HG02938 (cell line): ENCODE results near the gene CHCT1.
"Not testable (repeated sequence)": the region's sequence is repeated elsewhere in the genome, so short reads cannot be mapped to it uniquely, and the experiment has no call there.

Experiments
- ATAC-seq: cut with Tn5 transposase; IDR thresholded peaks from one replicate; pipeline ENCODE4 v1.9.1; 2021; ENCODE audit warnings: mild to moderate bottlenecking, moderate library complexity; ENCODE audit not compliant: unreplicated experiment

Gene CHCT1

DNA sequence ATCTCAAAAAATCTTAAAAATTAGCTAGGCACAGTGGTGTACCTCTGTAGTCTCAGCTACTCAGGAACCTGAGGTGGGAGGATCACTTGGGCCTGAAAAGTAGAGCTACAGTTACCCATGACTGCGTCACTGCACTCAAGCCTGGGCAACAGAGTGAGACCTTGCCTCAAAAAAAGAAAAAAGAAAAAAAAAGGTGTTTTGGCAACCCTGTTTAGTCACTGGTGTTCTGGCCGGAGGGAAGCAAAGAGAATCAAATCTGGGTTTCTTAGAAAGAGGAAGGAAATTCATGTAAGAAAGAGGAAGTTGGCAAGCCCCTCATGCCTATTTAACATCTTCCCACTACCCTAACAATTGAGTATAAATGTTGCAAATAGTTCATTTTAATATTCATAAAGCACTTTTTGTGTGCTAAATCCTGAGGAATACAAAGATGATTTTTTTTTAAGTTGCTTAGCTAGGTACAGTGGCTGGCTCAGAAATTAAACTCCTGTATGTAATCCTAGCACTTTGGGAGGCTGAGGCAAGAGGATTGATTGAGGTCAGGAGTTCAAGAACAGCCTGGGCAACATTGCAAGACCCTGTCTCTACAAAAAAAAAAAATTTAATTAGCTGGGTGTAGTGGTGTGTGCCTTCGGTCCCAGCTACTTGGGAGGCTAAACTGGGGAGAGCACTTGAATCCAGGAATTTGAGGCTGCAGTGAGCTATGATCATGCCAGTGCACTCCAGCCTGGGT, 23.9 kb upstream of the CHCT1 start:
- ATAC-seq = no peak

DNA sequence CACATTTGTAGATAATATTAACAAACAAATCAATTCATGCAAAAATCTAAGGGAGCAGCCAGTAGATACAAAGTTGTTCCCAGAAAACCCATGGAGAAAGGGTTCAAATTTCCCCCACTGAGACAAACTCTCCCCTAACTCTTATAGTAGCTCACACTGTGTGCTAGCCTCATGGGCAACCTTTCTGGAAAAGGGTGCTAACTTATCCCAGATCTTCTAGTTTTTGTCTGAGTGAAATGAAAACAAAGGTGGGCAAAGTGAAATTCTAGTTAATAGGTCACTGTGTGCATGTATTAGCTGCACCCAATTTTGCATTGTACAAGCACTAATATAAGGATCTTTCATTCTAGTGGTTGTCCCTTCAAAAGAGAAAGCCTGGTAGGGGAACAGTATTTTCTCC, 20.5 kb upstream of the CHCT1 start:
- ATAC-seq = no peak

DNA sequence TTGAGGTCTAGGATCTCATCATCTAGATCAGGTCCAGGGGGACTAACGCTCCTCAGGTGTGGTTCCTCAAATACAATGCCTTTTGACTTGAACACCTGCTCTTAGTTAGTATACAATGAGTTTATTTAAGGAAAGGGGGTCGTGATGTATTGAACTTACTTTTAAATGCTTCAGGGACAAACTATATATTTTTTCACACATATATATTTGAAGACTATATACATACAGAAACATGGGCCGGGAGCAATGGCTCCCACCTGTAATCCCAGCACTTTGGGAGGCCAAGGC, 18.8 kb upstream of the CHCT1 start:
- no peak for ATAC-seq

- no peak for ATAC-seq
Measured at GRCh38 chr17:60403962-60404361, 18.3 kb upstream of the CHCT1 start.

GRCh38 chr17:60406887-60407286, 15.4 kb upstream of the CHCT1 start:
- ATAC-seq = no peak

DNA sequence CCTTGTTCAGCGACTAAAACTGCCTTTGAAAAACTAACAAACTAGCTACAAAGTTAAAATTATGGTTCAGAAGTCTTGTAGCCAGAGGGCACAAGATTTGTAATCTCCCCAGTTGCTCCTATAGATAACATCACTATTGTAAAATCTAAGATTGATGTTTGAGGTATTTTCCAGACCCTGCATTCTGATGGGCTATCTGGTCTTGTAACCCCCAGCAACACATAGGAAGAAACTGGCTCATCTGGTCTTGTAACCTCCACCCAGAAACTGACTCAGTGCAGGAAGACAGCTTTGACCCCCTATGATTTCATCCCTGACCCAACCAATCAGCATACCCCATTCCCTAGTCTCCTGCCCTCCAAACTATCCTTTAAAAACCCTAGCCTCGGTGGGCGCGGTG, 12.3 kb upstream of the CHCT1 start:
- no peak for ATAC-seq

GRCh38 chr17:60412701-60413100, 9.6 kb upstream of the CHCT1 start:
- ATAC-seq = no peak

DNA sequence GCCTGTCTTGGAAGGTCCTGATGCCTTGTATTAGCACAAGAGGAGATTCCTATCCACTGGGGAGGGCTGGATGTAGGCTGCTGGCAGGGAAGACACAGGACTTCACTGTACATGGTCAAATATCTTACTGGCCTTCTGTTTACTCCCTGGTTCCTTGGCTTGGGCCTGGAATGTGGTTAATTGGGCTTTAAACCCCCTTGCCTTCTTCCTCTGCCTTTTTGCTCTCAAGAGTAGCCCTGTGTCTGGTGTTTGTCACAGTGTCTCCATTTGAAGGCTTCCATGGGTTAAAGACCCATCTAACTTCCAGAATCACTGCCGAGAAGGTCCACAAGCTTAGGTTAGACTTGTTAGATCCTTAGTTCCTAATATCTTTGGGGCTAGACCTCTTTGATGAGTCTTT, 7.1 kb upstream of the CHCT1 start:
- no peak for ATAC-seq

DNA sequence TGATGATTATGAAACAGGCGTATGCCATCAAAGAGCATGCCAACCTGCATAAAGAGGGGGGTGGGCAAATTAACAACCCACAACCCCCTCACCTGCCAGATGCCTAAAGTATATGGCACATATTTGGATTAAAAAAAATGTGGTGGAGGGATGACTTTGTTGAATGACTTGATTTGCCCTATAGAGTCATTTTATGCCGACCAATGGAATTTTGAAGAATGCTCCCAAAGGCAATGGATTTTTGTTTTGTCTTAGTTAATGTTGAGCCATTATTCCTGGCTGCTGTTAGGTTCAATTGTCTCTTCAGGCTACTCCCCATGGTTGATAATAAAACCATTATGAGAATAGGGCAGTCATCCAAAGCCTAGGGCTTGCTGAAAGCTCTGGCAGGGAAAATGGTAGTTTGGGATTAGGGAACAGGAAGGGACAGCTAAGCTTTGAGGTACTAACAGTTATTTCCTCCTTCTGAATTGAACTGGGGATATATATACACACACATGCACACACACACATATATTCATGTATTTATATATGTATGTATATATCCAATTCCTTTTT, 5.8 kb upstream of the CHCT1 start:
- ATAC-seq = no peak

DNA sequence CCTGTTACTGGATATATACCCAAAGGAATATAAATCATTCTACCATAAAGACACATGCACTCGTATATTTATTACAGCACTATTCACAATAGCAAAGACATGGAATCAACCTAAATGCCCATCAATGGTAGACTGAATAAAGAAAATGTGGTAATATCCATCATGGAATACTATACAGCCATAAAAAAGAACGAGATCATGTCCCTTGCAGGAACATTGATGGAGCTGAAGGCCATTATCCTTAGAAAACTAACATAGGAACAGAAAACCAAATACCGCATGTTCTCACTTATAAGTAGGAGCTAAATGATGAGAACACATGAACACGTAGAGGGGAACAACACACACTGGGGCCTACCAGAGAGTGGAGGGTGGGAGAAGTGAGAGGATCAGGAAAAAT, 3.3 kb upstream of the CHCT1 start:
- ATAC-seq = not testable (repeated sequence)

GRCh38 chr17:60419875-60420274, 2.4 kb upstream of the CHCT1 start:
- ATAC-seq = not testable (repeated sequence)

DNA sequence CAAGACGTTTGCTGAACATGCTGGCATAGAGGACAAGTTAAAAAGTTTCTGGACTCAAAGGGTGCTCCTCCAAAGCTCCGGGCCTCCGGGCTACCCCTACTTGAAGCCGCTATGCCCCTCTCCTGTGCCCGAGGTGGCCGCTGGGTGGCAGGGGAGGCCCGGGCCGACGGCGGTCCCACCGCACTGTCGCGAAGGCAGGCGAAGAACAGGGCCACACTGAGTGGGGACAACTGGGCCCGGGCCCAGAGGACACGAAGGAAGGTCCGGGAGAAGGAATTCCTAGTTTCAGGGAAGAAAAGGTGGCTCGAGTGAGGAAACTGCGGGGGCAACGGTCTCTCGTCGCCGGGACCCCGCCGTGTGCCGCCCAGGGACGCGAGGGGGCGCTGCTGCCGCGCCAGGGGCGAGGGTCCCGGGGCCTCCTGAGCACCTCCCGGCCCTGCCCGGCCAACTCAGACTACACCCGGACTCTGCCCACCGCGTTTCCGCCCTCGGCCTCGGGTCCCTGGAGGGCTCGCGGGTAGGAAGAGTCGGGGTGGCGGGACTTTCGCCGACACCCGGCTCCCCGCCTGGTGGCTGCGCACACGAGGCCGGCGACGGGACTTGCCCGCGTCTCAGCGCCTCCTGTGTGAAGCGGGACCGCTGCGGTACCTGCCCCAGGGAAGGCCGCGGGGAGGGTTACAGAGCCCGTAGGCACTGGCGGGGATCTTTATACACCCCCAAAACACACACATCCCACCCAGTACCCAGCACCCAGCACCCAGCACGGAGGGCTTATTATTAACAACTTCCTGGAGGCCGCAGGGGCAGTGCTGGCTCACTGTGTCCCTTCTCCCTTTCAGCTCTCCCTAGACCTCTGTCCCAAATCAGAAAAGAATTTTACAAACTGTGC, 772 bp upstream of the CHCT1 start:
- ATAC-seq = peak; percentile 77

DNA sequence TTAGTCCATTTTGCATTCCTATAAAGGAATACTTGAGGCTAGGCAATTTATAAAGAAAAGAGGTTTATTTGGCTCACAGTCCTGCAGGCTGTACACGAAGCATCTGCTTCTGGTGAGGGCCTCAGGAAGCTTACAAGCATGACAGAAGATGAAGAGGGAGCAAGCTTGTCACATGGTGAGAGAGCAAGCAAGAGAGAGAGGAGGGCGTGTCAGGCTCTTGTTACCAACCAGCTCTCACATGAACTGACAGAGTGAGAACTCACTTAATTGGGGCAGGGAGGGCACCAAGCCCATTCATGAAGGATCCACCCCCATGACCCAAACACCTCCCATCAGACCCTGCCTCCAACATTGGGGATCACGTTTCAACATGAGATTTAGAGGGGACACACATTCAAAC, 1.6 kb downstream of the CHCT1 start:
- no peak for ATAC-seq

DNA sequence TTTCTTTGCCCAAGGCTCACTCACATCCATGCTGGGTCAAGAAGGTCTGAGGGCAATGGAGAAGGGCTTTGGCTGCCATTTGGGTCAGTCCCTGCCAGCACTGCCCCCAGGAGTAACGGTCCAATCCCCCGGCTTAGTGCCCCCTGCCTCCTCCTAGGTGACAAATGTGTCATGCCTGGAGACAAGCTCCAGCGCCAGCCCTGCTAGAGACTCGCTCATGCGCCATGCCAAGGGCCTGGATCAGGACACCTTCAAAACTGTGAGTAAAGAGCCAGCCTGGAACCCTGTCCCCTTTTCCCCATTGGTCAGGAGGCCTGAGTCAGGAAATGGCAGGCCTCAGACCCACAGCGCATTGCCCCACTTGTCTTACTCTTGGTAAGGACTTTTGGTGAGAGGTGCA, 3.3 kb downstream of the CHCT1 start:
- no peak for ATAC-seq

GRCh38 chr17:60426596-60426995, 4.3 kb downstream of the CHCT1 start:
- no peak for ATAC-seq

- ATAC-seq = not testable (repeated sequence)
Measured at GRCh38 chr17:60428491-60428890, 6.2 kb downstream of the CHCT1 start.

DNA sequence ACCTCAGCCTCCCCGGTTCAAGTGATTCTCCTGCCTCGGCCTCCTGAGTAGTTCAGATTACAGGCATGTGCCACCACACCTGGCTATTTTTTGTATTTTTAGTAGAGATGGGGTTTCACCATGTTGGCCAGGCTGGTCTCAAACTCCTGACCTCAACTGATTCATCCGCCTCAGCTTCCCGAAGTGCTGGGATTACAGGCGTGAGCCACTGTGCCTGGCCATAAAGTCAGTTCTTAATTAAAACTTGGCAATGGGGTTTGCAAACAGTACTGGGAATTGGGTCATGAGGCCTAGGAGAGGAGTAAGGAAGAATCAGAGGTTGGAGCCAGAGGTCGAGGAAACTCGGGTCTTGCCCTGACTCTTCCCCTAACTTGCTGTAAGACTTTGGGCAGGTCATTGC, 8.3 kb downstream of the CHCT1 start:
- ATAC-seq = not testable (repeated sequence)

DNA sequence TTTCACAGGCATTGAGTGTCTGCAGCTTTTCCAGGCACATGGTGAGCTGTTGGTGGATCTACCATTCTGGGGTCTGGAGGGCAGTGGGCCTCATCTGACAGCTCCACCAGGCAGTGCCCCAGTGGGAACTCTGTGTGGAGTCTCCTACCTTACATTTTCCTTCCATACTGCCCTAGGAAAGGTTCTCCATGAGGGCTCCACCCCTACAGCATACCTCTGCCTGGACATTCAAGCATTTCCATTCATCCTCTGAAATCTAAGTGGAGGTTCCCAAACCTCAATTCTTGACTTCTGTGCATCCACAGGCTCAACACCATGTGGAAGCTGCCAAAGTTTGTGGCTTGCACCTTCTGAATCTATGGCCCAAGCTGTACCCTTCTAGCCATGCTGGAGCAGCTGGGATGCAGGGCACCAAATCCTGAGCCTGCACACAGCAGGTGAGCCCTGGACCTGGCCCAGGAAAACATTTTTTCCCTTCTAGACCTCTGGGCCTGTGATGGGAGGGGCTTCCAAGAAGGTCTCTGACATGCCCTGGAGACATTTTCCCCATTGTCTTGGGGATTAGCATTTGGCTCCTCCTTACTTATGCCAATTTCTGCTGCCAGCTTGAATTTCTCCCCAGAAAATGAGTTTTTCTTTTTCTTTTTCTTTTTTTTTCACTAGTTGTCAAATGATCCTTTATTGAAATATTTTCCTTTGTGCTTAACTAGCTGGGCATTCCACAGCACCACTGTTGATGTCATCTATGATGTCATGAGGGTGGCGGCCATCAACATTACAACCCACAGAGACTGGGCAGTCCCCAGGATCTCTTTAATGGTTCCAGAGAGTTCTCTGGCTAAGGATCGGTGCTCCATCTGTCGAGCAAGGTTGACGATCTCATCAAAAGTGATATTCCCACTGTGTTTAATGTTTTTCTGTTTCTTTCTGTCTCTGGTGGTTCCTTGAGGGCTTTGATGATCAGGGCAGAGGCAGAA, 11.0 kb downstream of the CHCT1 start:
- ATAC-seq = not testable (repeated sequence)

- ATAC-seq = no peak
Measured at GRCh38 chr17:60435244-60436167, 13.2 kb downstream of the CHCT1 start.

GRCh38 chr17:60436676-60437075, 14.4 kb downstream of the CHCT1 start:
- ATAC-seq = no peak
